ENCODE data around the gene LRCH4.

DNA sequence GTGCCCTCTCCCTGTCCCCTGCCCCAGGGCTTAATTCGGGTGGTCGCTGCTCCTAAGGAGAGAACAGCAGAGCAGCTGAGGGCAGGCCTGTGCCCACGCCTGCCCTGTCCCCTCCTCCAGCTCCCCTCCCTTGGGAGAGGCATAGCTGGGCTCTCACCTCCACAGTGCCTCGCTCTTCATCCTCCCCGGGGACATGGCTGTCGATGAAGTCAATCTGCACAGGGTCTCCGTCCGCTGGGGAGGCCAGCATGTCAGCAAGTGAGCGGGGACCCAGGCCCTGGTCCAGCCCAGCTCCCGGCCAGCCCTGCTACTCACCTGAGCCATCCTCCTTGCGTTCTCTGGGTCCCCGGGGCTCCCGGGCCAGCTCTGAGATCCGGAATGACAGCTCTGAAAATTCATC lies 8.4 kb downstream of the LRCH4 start:
- TF ChIP-seq, protein P1, sequence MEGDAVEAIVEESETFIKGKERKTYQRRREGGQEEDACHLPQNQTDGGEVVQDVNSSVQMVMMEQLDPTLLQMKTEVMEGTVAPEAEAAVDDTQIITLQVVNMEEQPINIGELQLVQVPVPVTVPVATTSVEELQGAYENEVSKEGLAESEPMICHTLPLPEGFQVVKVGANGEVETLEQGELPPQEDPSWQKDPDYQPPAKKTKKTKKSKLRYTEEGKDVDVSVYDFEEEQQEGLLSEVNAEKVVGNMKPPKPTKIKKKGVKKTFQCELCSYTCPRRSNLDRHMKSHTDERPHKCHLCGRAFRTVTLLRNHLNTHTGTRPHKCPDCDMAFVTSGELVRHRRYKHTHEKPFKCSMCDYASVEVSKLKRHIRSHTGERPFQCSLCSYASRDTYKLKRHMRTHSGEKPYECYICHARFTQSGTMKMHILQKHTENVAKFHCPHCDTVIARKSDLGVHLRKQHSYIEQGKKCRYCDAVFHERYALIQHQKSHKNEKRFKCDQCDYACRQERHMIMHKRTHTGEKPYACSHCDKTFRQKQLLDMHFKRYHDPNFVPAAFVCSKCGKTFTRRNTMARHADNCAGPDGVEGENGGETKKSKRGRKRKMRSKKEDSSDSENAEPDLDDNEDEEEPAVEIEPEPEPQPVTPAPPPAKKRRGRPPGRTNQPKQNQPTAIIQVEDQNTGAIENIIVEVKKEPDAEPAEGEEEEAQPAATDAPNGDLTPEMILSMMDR (conservative IDR thresholded peaks at IDR 0.05 in 1 of 2, IDR thresholded peaks at IDR 0.05 in 1 of 2; ENCODE audit: extremely low read depth in 1 of 2, insufficient read depth in 1 of 2, low read depth in 1 of 2, low read length in 2 of 2) = no peak
- TF ChIP-seq EZH2 (IDR thresholded peaks at IDR 0.05; ENCODE audit: borderline replicate concordance, low read length) = no peak

All from mammary epithelial cell (primary cell).